Esophagus squamous epithelium (tissue), 5 donors: Measurements from ENCODE around the gene CCNDBP1. TPM values are rescaled to one million over a fixed set of nuclear protein-coding genes. Genes with fewer than 3 reads are reported as not detected.
"Not testable (repeated sequence)": the region's sequence is repeated elsewhere in the genome, so short reads cannot be mapped to it uniquely, and the experiment has no call there.

ENCODE experiments used
- DNase-seq: peaks from one replicate; lab custom pipeline; 2025; lab: John Stamatoyannopoulos, UW
- H3K27ac ChIP-seq, 4 donors: fragments of 200-600 bp; sonication (generic); one replicate each; pipeline ENCODE4 v1.5.1; 2016 to 2019; ENCODE audit warnings: mild to moderate bottlenecking in 1 of 4
- H3K27me3 ChIP-seq, 4 donors: fragments of 200-600 bp; sonication (generic); 1 replicate in 3 of 4; 2 replicates in 1 of 4; pipeline versions ENCODE4 v1.5.1 to v1.6.0; 2017 to 2021; ENCODE audit warnings: antibody characterized with exemption in 1 of 4
- H3K36me3 ChIP-seq, 3 donors: fragments of 200-600 bp; sonication (generic); one replicate each; pipeline ENCODE4 v1.5.1; 2016 to 2019
- H3K4me1 ChIP-seq, 3 donors: fragments of 200-600 bp; sonication (generic); one replicate each; pipeline ENCODE4 v1.5.1; 2017 to 2019
- H3K4me3 ChIP-seq, 4 donors: fragments of 200-600 bp; sonication (generic); 1 replicate in 3 of 4; 2 replicates in 1 of 4; pipeline ENCODE4 v1.5.1; 2016 to 2019; ENCODE audit warnings: mild to moderate bottlenecking in 2 of 4, moderate library complexity in 1 of 4
- H3K9me3 ChIP-seq, 3 donors: fragments of 200-600 bp; sonication (generic); one replicate each; pipeline ENCODE4 v1.5.1; 2016 to 2019
- CTCF ChIP-seq, 6 experiments: fragments of 450-650 bp in 4 of 6; fragments of 200-600 bp in 2 of 6; sonication (generic) in 2 of 6; IDR thresholded peaks; one replicate each; pipeline ENCODE4 v1.5.1; 2016 to 2019; ENCODE audit warnings: antibody characterized with exemption in 6 of 6, mild to moderate bottlenecking in 4 of 6, moderate library complexity in 4 of 6
- POLR2A ChIP-seq, 4 donors: fragments of 450-650 bp; IDR thresholded peaks; one replicate each; pipeline ENCODE4 v1.6.1; 2017; ENCODE audit warnings: antibody characterized with exemption in 4 of 4, mild to moderate bottlenecking in 4 of 4, moderate library complexity in 3 of 4
- WGBS, 2 donors: methylation state at CpG; one replicate each; pipeline ENCODE4 v1.1.5; 2018; 5-methylcytosine and 5-hydroxymethylcytosine counted together
- intact Hi-C: fragments of 100-400 bp; cut with DNase I; formaldehyde crosslinking; loops from one replicate; pipeline ENCODE4 v1.15.0; 2022
- total RNA-seq, 4 donors: library from RNA; depleted of rRNA; stranded (reverse); fragments of >200 nt; gene quantifications; one replicate each; pipeline ENCODE4 v1.1.0, GENCODE V29; 2016
- donor health status: DM: yes; HTN: yes; CAD: no.

Gene CCNDBP1
- total RNA-seq, 4 donors from 2014 or later, result 36.5 to 78.4 (median 71.5) TPM

- Histone ChIP-seq H3K4me1 (peaks cover 4 to 10% (median 8%) of the 10 kb centered on the region in 3 donors), H3K9me3 (no peaks in the 10 kb centered on the region), H3K36me3 (peaks cover 0 to 77% (median 4%) of the 10 kb centered on the region in 3 donors), H3K4me3 (no peak overlapping the region), H3K27ac (peak overlapping the region in 2 of 4 donors; percentile 31 to 34), H3K27me3 (no peaks in the 10 kb centered on the region)
- no peak for TF ChIP-seq CTCF (IDR thresholded peaks at IDR 0.05)
- TF ChIP-seq POLR2A (IDR thresholded peaks at IDR 0.05), result no peak
- WGBS, 2 donors, result 52 to 62% methylated on average over 2 of the region's 2 CpGs
- intact Hi-C loops, result no loop called here
- DNase-seq, result no peak
Observed at GRCh38 chr15:43168192-43169107, 16.8 kb upstream of the CCNDBP1 start.

GRCh38 chr15:43169888-43170287 is 15.3 kb upstream of the CCNDBP1 start:
- H3K36me3 ChIP-seq, result peaks cover 0 to 77% (median 4%) of the 10 kb centered on the region in 3 donors
- WGBS, 2 donors, result 88 to 94% methylated on average over 4 of the region's 4 CpGs
- DNase-seq, result no peak
- no peak for TF ChIP-seq POLR2A (IDR thresholded peaks at IDR 0.05)
- TF ChIP-seq CTCF (IDR thresholded peaks at IDR 0.05), result no peak
- no peak overlapping the region for H3K4me3 ChIP-seq
- no peak overlapping the region for H3K27ac ChIP-seq
- H3K27me3 ChIP-seq, result no peaks in the 10 kb centered on the region
- intact Hi-C loops, result no loop called here
- no peaks in the 10 kb centered on the region for H3K9me3 ChIP-seq
- H3K4me1 ChIP-seq, result peaks cover 4 to 10% (median 8%) of the 10 kb centered on the region in 3 donors

- peaks cover 0 to 66% (median 8%) of the 10 kb centered on the region in 3 donors for H3K36me3 ChIP-seq
- H3K9me3 ChIP-seq, H3K27ac ChIP-seq, H3K4me1 ChIP-seq, H3K4me3 ChIP-seq, intact Hi-C loops, DNase-seq, H3K27me3 ChIP-seq: not testable (repeated sequence)
- WGBS, 2 donors, result 91 to 96% methylated on average over 10 to 11 of the region's 25 CpGs
Observed at GRCh38 chr15:43175656-43176309, 9.4 kb upstream of the CCNDBP1 start.

- intact Hi-C loops, H3K4me1 ChIP-seq, H3K4me3 ChIP-seq, H3K27ac ChIP-seq, H3K27me3 ChIP-seq, H3K9me3 ChIP-seq, DNase-seq: not testable (repeated sequence)
- WGBS, 2 donors, result 86 to 96% methylated on average over 2 of the region's 2 CpGs
- H3K36me3 ChIP-seq, result peaks cover 0 to 59% (median 5%) of the 10 kb centered on the region in 3 donors
Observed at GRCh38 chr15:43177147-43177546, 8.1 kb upstream of the CCNDBP1 start.

GRCh38 chr15:43183270-43183669 is 1.9 kb upstream of the CCNDBP1 start:
- H3K9me3 ChIP-seq, result no peaks in the 10 kb centered on the region
- H3K4me3 ChIP-seq, result no peak overlapping the region
- TF ChIP-seq POLR2A (IDR thresholded peaks at IDR 0.05) (no peak), CTCF (IDR thresholded peaks at IDR 0.05) (no peak)
- intact Hi-C loops, result no loop called here
- no peak for DNase-seq
- peaks cover 0 to 22% (median 0%) of the 10 kb centered on the region in 3 donors for H3K36me3 ChIP-seq
- peak overlapping the region in 2 of 4 donors; percentile 87 to 96 for H3K27ac ChIP-seq
- 64 to 74% methylated on average over 3 of the region's 3 CpGs for WGBS, 2 donors
- H3K4me1 ChIP-seq, result peaks cover 0 to 47% (median 14%) of the 10 kb centered on the region in 3 donors
- H3K27me3 ChIP-seq, result no peaks in the 10 kb centered on the region
